Non-pigmented ciliary epithelial cell (primary cell): ENCODE results near the gene ADGRB2.
"Not testable (repeated sequence)": the region's sequence is repeated elsewhere in the genome, so short reads cannot be mapped to it uniquely, and the experiment has no call there.

Source experiments
- DNase-seq: peaks from one replicate; pipeline ENCODE4 v3.0.0-alpha.2; 2010; ENCODE audit warnings: low read depth

ADGRB2 gene

DNA sequence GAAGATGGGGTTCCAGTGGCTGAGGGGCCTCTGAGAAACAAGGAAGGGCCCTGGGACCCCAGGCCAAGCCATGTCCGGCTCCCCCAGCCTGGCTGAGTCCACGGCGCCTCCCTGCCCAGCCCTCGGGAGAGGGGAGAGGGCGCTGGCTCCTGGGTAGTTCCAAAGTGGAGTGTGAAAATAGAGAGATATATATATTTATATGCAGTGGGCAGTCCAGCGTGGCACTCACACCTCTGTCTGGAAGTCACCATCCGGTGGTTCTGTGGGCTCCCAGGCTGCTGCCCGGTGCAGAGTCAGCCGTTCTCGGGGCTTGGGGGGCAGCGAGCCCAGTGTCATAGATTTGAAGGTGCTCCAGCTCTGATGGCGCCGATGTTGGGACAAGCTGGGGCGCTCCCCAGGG, 36.9 kb downstream of the ADGRB2 start:
- no peak for DNase-seq

DNA sequence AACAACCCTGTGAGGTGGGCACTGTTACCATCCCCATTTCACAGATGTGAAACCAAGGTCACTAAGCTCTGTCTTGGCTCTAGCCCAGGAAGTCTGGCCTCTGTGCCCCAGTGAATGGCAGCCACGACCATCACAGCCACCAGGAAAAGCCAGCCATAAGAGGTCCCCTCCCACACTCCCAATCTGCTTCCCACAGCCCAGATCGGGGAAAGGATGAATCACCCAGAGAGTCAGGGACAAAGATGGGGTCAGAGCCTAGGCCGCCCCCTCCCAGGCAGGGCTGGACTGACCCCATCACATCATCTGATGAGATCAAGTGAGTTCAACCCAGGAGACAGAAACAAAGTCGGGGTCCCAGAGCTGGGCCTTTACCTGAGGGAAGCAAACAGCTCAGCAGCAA, 37.4 kb downstream of the ADGRB2 start:
- no peak for DNase-seq

DNA sequence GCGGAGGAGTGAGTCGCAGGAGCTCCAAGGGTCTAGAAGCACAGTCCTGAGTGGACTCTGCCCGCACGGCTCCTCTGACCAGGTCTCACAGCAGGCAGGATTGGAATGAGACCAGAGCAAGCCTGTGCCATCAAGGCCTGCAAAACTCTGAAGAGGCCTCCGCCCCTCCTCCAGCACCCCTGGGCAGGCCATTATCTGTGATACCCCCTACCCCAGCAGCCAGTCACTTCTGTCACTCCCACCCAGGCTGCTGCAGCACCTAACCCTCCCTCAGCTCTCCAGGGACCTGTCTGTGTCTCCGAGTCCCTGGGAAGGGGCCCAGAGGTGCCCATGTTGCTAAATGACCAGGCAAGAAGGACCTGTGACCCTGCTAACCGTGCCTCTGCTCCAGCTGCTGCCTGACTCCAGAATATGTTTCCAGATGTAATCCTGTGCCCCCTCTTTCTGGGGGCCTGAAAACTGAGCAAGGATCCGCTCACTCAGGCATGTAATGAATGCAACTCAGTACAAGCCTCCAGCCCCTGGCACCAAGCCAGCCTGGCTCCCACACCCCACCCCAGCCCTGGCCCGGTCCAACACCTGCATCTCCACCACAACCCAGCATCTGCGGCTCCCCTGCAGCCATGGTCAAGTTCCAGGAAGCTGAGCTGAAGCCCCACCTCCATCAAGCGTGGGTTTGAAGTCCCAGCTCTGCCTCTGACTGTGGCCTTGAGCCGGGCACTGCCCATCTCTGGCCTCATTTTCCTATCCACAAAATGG, 38.2 kb downstream of the ADGRB2 start:
- DNase-seq = no peak

DNA sequence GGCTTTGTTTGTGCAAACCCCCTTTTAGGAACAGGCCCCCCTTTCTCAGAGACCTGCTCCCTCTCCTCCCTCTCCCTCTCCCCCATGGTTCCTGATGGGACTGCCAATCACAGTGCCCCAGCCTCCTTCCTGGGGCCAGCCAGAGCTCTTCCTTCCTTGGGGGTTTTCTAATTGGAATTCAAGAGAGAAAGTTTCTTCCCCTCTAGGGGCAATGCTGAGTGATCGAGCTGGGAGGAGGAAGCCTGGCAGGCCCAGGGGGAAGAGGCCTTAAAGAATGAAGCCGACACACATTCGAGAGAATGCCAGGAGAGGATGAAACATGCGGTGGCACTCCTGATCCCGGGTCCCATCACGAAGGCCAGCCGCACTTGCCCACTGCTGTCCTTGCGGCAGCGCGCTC, 39.0 kb downstream of the ADGRB2 start:
- DNase-seq = no peak

DNA sequence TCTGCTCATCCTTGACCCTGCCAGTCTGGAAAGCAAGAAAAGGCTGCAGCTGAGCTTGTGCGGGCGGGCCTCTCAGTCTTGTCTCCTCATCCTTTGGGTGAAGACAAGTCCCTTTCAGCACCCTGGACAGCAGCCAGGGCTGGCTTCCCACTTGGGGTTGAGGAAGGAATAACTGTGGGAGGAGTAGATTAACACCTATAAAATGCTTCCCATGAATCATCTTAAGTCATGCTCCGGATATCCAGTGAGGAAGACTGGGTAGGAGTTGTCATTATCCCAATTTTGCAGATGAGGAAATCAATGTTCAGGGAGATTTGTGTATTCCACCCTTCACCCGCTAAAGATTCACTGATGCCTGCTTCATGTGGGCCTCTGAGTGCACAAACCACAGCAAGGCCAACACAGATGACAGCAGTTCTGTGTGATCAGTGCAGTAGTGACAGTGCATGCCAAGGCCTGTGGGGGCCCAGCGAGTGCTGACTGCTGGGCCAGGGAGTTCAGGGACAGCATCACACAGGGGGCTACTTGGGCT, 40.2 kb downstream of the ADGRB2 start:
- DNase-seq = no peak

DNA sequence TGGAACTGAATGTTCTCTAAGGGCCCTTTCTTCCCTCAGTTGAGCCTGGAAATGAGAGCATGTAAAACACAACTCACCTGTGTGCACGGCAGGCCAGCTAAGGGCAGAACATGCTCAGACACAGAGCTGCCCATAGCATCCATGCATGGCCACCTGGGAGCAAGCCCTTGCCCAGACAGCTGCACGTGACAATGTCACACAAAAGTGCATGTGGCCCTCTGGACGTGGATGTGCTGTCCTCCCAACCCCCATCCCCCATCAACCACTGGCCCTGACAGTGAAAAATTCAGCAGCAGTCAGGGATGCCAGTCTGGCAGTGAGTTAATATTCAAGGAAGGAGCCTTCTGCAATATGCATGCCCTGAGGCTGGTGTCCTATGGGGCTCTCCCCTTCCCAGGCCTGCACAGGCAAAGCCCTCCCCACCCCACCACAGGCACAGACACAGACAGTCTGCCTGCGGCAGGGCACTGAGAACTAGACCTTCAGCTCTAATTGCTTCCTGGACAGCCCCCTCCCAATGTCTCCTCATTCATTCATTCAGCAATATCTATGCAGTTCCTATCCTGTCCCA, 45.7 kb downstream of the ADGRB2 start:
- DNase-seq = no peak

DNA sequence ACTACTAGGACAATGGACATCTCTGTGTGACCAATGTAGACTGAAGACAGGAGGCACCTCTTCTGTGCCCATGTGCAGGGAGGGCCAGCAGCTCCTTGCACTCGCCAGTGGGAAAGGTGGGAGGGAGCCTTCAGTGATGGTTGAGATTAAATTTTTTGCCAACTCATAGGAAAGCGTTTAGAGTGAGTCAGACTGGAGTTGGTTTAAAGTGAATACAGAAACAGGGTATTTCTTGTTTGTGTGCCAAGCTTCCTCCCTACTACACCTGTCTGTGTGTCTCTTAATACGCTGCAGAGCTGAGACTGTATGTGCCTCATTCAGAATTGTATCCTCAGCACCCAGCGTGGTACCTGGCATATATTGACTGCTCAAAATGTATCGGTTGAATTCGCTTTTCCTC, 46.8 kb downstream of the ADGRB2 start:
- no peak for DNase-seq

DNA sequence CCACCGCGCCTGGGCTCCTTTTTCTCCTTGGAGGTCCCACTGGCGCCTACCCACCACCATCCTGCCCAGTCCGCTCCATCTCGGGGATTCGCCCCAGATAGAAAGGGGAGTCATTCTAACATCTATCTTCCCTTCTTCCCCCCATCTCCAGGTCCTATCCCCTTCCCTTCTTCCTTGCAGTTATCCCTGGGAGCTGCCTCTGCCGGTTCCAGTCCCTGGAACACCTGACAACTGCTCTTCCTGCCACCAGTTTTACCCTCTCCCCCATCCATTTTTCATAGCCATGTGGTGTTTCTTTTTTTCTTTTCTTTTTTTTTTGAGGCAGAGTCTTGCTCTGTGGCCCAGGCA, 48.3 kb downstream of the ADGRB2 start:
- no peak for DNase-seq

DNA sequence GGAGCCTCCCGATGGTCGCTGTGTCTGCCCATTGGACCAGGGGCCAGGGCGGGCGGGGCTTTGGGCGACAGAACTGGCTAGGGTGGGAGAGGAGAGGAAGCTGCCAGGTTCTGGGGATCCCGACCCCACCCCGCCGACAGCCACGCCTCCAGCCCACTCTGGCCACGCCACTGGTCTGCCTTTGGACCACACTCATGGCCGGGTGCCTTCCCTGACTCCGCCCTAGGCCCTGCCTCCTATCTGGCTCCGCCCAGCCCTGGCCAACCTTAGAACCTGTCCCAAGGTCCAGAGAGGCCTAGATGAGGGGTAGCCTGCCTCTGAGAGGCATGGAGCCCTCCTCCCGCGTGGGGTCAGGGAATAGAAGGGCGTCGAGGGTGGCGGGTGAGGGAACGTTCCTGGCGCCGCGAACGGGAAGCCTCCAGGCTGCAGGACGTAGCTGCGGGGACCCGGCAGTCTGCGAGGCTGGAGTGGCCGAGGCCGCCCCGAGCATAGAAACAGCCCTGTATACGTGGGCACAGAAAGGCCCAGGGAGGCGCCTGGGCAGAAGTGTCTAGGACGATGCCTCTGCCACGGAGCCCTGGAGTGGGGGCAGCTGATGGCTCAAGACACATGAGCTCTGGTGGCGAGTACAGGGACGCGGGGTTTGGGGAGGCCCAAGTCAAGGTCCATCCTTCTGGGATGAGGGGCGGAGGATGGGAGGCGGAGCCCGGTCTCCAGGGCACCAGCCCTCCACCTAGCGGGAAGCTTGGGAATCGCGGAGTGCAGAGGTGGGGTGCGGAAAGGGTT, 48.9 kb downstream of the ADGRB2 start:
- DNase-seq = peak; percentile 60

DNA sequence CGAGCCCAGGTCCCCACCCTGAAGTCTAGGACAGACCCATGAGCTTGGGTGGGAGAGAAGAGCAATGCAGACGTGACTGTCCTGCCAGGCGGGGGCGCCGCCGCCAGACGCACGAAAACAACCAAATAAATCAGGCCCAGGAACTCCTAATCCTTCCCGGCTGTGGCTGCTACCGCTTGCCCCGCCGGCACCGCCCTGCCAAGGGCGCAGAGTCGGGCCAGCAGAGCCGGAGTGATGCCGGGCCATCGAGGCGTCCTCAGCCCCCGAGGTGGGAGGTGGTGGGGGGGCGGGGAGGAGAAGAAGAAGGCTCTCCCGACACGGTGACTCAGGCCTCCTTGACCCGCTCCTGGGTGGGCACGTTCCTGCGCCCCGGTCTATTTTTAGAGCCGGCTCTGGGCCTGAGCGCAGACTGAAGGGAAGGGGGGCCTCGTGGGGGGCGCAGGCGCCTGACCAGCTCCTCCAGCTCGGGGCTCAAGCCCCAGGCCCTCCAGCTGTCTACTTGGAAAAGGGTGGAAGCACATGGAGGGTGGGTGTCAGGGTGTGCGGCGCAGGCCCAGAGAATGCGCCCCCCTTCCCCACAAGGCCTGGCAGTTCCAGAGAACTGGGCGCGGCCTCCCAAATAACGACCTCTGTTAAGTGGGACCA, 49.6 kb downstream of the ADGRB2 start:
- no peak for DNase-seq

DNA sequence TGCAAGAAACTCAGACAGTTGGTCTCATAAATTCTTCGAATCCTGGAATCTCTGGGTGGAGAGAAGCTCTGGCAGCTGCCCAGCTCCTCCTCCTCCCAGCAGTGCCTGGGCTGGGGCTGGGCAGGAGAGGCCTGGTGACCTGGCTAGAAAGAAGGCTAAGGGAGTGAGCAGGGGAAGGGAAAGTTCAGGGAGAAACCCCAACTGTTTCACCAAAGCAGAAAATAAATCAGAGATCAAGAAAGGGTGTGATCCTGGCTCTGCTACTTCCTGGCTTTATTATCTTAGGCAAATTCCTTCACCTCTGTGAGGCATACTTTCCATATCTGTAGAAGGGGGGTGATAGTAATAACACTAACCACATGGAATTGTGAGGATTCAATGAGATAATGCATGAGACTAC, 51.5 kb downstream of the ADGRB2 start:
- DNase-seq = peak; percentile 79

DNA sequence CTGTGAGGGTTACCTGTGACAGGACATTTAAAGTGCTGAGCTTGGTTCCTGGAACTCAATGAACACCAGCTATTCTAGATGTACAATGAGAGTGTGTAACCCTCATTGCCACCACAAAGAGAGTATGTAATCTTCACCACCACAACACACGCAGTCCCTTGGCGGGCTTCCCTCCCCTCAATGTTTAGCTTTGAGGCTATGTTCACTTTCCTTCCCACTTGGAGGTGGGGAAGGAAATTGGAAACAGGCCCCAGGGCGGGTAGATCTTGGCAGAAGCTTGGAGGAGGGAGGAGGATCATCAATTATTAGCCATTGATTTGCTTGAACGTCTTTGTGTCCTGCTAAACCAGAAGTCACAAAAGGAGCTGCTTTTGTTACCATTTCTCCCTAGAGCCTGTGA, 52.1 kb downstream of the ADGRB2 start:
- no peak for DNase-seq

DNA sequence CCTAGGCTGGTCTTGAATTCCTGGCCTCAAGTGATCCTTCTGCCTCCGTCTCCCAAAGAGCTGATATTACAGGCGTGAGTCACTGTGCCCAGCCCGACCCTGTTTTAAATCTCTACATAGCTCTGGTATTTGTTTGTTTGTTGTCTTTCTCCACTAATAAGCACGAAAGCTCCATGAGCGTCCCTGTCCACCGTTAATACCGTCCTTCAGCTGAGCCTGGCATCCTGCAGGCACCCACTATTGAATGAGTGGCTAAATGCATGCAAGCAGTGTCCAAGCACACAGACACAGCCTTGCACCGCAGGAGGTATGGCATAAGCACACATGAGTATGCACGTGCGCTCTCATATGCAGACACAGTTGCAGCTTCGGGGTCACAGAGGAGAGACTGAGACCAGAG, 55.8 kb downstream of the ADGRB2 start:
- no peak for DNase-seq

DNA sequence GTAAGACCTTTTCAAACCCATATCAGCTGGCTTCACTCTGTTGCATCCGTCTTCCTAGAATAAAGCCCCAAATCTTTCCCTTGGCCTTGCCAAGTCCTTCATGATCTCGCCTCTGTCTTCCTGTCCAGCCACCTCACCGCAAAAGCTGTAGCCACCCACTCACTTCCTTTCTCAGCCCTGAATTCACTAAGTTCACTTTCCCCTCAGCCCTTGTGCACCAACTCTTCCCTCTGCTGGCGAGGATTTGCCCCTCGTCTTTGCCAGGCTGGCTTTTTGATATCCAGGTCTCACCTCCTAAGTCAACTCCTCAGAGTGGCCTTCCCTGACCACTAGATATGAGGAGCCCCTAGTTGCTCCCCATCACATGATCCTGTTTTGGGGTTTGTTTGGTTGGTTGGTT, 56.4 kb downstream of the ADGRB2 start:
- DNase-seq = peak; percentile 68

DNA sequence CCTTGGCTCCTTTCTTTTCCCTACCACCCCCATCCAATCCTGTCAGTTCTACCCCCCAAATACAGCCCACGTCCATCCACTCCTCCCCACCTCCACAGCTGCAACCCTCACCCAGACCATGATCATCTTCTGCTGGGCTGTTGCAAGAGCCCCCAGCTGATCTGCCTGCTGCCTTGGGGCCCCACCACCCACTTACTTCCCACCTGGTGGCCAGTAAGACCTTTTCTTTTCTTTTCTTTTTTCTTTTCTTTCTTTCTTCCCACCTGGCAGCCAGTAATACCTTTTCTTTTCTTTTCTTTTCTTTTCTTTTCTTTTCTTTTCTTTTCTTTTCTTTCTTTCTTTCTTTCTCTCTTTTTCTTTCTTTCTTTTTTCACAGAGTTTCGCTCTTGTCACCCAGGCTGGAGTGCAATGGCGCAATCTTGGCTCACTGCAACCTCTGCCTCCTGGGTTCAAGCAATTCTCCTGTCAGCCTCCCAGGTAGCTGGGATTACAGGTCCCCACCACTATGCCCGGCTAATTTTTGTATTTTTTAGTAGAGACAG, 57.0 kb downstream of the ADGRB2 start:
- DNase-seq = not testable (repeated sequence)

DNA sequence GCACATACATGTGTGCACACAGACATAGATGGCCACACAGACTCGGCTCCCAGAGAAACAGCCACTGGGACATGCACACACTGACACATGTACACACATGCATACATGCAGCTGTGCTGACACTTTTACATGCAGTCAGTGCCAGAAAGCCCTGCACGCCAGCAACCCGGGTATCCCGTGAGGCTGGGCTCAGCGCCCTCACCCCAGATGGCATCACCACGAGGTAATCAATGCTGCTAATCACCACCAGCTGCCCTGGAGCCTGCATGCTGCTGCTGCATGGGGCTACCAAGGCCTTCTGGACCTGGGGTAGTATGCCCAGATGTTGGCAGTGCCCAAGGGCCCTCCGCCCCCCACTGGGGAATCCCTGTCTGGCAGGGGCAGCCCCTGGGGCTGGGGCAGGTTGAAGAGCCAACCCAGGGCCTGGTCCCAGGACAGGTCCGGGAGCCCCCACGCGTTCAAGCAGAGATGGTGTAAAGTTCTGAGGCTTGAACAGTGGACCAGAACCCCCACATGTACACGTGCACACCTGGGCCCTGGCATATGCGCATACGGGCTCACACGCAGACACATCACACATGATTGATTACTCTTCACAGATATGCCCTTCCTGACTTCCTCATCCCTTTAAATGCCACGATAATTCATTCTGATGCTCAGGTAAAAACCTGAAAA, 57.6 kb downstream of the ADGRB2 start:
- no peak for DNase-seq

DNA sequence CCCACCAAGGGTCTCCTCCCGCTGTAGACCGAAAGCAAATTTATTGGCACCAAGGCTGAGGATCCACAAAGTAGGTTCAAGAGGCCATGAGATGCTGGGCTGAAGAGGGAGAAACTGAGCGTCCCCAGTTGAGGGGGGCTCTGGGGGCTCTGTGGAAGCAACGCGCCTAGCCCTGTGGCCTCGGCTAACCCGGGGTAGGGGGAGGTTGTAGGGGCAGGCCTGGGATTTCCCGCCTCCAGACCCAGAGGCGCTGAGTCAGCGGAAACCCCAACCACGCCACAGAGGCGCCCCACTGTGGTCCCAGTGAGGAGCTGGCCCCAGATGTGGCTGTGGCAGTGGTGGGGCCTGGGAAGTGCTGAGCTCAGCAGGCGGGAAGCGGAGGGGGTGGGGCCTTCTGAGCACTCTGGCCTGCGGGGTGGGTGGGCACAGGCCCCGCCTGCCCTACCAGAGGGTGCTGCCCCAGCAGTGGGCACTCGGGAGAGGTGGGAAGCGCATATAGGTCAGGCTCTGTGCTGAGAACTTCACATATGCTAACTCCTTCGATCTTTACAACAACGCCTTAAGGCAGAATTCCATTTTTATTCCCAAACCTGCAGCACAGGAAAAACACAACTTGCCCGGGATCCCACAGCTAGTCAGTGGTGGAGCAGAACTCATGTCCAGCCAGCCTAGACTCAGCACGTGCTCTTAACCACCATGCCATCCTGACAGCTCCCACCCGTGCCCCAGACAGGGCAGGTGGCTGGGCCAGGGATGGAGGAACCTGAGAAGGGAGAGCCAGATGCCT, 58.9 kb downstream of the ADGRB2 start:
- DNase-seq = no peak

DNA sequence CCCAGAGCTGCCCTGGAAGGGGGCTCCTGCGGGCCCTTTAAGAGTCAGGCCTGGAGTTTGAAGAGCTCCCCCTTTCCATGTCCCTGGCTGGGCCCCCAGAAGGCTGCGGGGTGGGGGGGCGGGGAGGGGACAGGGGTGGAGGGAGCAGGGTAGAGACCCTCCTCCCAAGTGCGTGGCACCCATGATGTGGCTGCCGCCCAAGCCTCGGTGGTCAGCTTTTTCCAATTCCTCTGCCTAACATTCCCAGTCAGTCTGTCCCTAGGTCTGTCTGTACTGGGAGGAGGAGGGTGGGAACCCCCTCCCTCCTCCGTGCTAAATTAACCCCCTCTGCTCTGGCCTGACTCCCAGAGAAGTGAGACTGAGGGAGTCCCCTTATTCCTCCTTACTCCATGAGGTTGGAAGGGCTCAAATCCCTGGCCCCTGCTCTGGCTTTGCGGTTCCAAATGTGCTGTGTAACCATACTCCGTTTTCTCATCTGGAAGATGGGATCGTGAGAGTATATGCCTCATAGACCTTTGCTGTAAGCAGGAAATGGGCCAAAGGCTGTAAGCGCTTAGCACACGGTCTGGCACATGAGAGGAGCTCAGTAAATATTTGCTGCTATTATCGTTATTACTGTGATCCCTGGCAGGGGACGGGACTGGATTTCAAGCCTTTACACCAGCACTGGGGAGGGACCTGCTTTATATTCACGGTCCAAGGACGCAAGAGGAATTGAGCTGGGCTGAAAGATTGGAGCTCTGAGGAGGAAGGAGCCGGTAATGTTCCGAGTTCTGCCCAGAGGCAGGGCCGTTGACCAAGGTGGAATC, 59.7 kb downstream of the ADGRB2 start:
- no peak for DNase-seq

DNA sequence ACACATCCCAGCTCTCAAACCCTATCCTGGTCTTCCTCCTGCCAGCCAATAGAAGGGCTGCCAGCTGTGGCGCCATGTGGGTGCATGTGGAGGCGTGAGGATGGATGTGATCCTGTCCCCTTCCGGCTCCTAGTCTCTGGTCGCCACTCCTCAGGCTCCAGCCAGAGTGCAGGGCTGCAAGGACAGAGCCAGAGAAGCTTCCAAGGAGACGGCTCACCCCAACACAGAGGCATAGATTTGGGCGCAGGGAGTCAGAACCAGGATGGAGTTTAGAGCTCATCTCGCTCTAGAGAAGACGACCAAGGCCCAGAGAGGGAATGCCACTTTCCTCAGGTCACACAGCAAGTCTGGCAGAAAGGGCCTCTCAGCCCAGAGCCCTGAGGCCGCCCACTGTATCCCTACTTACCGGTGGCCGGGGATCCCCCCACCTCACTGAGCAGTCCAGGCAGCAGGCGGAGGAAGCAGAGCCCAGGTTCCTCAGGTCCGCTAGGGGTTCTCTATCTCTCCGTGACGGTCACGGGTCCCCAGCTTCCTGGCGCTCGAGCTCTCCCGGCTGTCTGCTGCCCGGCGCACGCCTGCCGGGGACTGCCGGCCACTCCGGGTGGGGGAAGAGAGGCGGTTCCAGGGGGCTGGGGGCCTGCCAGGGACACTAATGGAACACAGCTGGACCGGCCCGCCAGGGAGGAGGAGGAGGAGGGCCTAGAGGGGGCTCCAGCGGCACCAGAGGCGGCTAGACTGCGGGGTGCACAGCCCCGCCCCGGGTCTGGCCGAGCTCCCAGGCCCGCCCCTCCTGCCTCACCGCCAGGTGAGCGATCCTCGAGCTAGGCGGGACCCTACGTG, 60.5 kb downstream of the ADGRB2 start, which contains the start of gene COL16A1:
TSS of gene COL16A1 (minus strand) at position 587 of the 840 bp plus-strand sequence. CDS start 1,824 bp downstream, outside the sequence.
- no peak for DNase-seq
